ENCODE results near the gene NME7. TPM values are rescaled to one million over a fixed set of nuclear protein-coding genes. Genes with fewer than 3 reads are reported as not detected.

The NME7 gene
- total and polyA plus RNA-seq, 3 experiments from 2014 or later = 21.7 to 28.3 (median 25.3) TPM

DNA sequence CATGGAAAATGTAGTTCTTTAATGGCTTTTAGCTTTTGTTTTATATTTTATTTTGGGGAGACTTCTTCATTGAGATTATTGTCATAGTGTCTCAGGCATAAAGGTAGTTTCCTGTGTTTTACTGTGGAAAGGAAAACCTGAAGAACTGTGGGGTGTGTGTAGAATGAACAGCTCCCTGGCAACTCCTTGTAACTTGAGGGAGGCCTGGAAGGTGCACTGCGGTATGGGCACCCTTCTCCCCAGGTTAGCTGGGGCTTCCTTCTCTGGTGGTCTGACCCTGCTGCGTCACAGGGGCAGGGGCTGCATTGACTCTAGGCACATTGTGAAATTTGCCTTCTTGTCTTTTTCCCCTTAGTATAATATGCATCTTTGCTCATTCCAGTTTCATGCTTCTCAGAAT lies 259.4 kb downstream of the NME7 start:
- ChIA-PET POLR2A (no interaction called here), CTCF (interaction anchor here (1.0 to 2.1 kb wide), 2 partner anchors 241 to 765 kb away, joined by 3 to 7 read pairs; no protein-coding TSS in a partner anchor)
- peaks cover 30% of the 10 kb centered on the region for H3K4me1 ChIP-seq (ENCODE audit: insufficient read depth, low read length)
- Mint-ChIP-seq H3K4me1 (peaks cover 23 to 43% (median 38%) of the 10 kb centered on the region in 3 donors), H3K27ac (peak overlapping the region in 7 of 8 donors; percentile 11 to 59 (median 37)), H3K9me3 (no peaks in the 10 kb centered on the region), H3K36me3 (peaks cover 0 to 3% (median 2%) of the 10 kb centered on the region in 3 donors), H3K27me3 (peaks cover 0 to 3% of the 10 kb centered on the region in 2 donors), H3K4me3 (peak overlapping the region; percentile 39 to 91 (median 80))
- no peaks in the 10 kb centered on the region for H3K9me3 ChIP-seq (ENCODE audit: low read length)
- H3K27ac ChIP-seq (ENCODE audit: low read depth, low read length) = no peak overlapping the region
- no peak overlapping the region for H3K4me3 ChIP-seq (ENCODE audit: low read length)
- DNase-seq = no peak
- H3K36me3 ChIP-seq (ENCODE audit: insufficient read depth, low read length) = no peaks in the 10 kb centered on the region
- H3K27me3 ChIP-seq (ENCODE audit: insufficient read depth, low read length, poor library complexity, severe bottlenecking) = peaks cover 4% of the 10 kb centered on the region

DNA sequence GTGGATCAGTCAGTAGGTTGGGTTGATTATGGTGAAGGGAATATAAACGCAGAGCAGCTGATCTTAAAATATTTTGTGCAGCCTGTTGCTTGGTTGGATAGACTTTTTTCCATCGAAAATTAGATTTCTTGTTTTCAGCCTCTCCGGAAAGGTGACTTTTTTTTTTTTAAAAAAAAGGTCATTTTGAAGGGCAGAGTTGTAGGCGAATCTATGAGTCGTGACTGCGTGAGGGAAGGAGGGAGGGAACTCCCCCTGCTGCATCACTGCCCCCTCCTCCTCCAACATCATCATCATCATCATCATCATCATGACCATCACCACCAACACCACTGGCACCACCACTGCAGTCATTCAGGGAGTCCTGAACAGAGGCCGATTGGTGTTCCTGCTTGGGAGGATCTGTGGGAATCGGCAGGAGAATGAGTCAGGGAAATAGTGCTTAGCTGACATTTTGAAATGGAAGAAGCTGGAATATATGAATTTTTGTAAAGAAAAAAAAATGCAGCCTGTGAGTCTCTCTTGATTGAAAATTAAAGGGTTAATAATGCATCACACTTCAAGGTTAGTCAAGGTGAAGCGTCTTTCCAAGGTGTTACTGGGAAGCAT lies 259.9 kb downstream of the NME7 start:
- Histone ChIP-seq H3K4me3 (ENCODE audit: low read length) (peak overlapping the region; percentile 62), H3K27ac (ENCODE audit: low read depth, low read length) (no peak overlapping the region), H3K27me3 (ENCODE audit: insufficient read depth, low read length, poor library complexity, severe bottlenecking) (peaks cover 4% of the 10 kb centered on the region), H3K4me1 (ENCODE audit: insufficient read depth, low read length) (peaks cover 30% of the 10 kb centered on the region), H3K36me3 (ENCODE audit: insufficient read depth, low read length) (no peaks in the 10 kb centered on the region), H3K9me3 (ENCODE audit: low read length) (no peaks in the 10 kb centered on the region)
- Mint-ChIP-seq H3K27ac (peak overlapping the region in 7 of 8 donors; percentile 13 to 77 (median 48)), H3K36me3 (peaks cover 0 to 3% (median 2%) of the 10 kb centered on the region in 3 donors), H3K9me3 (no peaks in the 10 kb centered on the region), H3K4me3 (peak overlapping the region; percentile 71 to 95 (median 81)), H3K27me3 (peaks cover 0 to 3% of the 10 kb centered on the region in 2 donors), H3K4me1 (peaks cover 23 to 43% (median 38%) of the 10 kb centered on the region in 3 donors)
- DNase-seq = no peak
- ChIA-PET CTCF (interaction anchor here (2.1 kb wide), 1 partner anchor 765 kb away, joined by 7 read pairs; no protein-coding TSS in a partner anchor), POLR2A (no interaction called here)

DNA sequence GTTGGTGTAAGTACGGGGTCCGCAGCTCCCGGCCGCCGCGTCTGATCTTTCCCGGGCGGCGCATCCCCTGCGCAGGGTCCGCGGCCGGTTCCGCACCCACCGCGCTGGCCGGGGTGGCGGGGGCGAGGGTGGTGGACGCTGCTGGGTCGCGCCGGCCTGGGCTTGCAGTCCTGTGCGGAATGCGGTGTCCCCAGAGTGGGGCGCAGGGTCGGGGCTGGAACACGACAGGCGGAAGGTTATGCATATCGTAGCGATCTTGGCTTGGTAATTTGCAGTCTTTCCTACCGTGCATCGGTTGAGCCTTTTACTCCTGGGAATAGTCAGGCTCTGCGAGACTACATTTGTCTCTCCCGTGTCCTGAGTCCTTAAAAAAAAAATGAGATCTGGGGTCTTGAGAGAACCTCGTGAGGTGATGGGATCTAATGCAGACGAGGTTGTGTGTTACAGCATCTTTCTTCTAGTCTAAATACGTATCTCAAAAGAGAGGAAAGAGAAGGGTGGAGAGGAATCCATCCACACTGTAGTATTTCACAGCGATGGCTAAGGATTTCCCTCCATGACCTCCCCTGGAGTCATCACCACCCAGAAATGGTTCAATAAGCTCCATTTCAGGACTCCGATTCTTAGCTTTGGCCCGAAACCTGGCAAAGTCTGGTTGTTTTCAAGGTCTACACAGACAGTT lies 260.5 kb downstream of the NME7 start:
- no peaks in the 10 kb centered on the region for H3K9me3 ChIP-seq (ENCODE audit: low read length)
- H3K36me3 Mint-ChIP-seq = peaks cover 0 to 2% (median 1%) of the 10 kb centered on the region in 3 donors
- H3K27ac ChIP-seq (ENCODE audit: low read depth, low read length) = no peak overlapping the region
- no peaks in the 10 kb centered on the region for H3K36me3 ChIP-seq (ENCODE audit: insufficient read depth, low read length)
- CTCF ChIA-PET = interaction anchor here (0.8 to 2.1 kb wide), 2 partner anchors 18 to 764 kb away, joined by 4 to 7 read pairs; no protein-coding TSS in a partner anchor
- H3K27ac Mint-ChIP-seq = peak overlapping the region in 6 of 8 donors; percentile 2 to 77 (median 20)
- H3K4me1 Mint-ChIP-seq = peaks cover 23 to 43% (median 38%) of the 10 kb centered on the region in 3 donors
- H3K4me3 ChIP-seq (ENCODE audit: low read length) = peak overlapping the region; percentile 62
- H3K9me3 Mint-ChIP-seq = no peaks in the 10 kb centered on the region
- peaks cover 4% of the 10 kb centered on the region for H3K27me3 ChIP-seq (ENCODE audit: insufficient read depth, low read length, poor library complexity, severe bottlenecking)
- POLR2A ChIA-PET = no interaction called here
- H3K27me3 Mint-ChIP-seq = peaks cover 0 to 5% of the 10 kb centered on the region in 2 donors
- peaks cover 30% of the 10 kb centered on the region for H3K4me1 ChIP-seq (ENCODE audit: insufficient read depth, low read length)
- DNase-seq = peak in 1 of 5 donors; percentile 50
- H3K4me3 Mint-ChIP-seq = peak overlapping the region; percentile 71 to 95 (median 81)

DNA sequence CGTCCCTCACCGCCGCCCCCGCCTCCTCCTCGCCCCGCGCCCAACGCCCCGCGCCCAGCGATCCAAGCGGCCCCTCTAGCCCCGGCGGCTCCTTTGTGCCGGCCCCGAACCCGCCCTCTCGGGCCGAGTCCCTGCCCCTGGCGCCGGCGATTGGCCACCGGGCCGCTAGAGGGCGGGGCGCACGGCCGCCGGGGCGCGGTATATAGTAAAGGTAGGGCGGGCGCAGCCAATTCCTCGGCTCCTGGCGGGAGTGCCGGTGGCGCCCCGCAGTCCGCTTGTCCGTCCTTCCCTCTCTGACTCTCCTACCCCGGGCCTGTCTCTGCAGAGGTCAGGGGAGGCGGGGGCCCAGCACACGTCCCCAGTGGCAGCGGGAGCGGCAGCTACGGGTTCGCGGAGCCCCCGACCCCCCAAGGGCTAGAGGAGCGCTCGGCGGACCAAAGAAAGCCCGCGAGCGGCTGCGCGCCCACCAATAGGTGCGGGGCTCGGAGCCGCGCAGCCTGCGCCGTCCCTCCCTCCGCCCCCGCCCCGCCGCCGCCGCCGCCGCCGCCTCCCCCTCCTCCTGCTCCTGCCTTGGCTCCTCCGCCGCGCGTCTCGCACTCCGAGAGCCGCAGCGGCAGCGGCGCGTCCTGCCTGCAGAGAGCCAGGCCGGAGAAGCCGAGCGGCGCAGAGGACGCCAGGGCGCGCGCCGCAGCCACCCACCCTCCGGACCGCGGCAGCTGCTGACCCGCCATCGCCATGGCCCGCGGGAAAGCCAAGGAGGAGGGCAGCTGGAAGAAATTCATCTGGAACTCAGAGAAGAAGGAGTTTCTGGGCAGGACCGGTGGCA lies 261.3 kb downstream of the NME7 start, which contains the start of gene ATP1B1:
Gene ATP1B1 (plus strand): TSS at position 596 of the 826 bp plus-strand sequence. CDS start 140 bp downstream, at position 736.
- H3K4me1 Mint-ChIP-seq = peaks cover 23 to 43% (median 38%) of the 10 kb centered on the region in 3 donors
- peak within 1 kb of the TSS; percentile 2 to 85 (median 71) for H3K27ac Mint-ChIP-seq
- peak; percentile 75 to 85 (median 79) for DNase-seq
- H3K27me3 Mint-ChIP-seq = peaks cover 0 to 5% of the 10 kb centered on the region in 2 donors
- Histone ChIP-seq H3K36me3 (ENCODE audit: insufficient read depth, low read length) (no peaks in the 10 kb centered on the region), H3K4me3 (ENCODE audit: low read length) (peak within 1 kb of the TSS; percentile 62), H3K9me3 (ENCODE audit: low read length) (no peaks in the 10 kb centered on the region), H3K4me1 (ENCODE audit: insufficient read depth, low read length) (peaks cover 30% of the 10 kb centered on the region), H3K27ac (ENCODE audit: low read depth, low read length) (no peak within 1 kb of the TSS), H3K27me3 (ENCODE audit: insufficient read depth, low read length, poor library complexity, severe bottlenecking) (peaks cover 4% of the 10 kb centered on the region)
- H3K9me3 Mint-ChIP-seq = no peaks in the 10 kb centered on the region
- POLR2A ChIA-PET = no interaction called here
- peak within 1 kb of the TSS; percentile 76 to 95 (median 88) for H3K4me3 Mint-ChIP-seq
- H3K36me3 Mint-ChIP-seq = peaks cover 0 to 2% (median 0%) of the 10 kb centered on the region in 3 donors
- CTCF ChIA-PET = interaction anchor here (0.8 to 2.1 kb wide), 2 partner anchors 19 to 764 kb away, joined by 4 to 7 read pairs; no protein-coding TSS in a partner anchor

DNA sequence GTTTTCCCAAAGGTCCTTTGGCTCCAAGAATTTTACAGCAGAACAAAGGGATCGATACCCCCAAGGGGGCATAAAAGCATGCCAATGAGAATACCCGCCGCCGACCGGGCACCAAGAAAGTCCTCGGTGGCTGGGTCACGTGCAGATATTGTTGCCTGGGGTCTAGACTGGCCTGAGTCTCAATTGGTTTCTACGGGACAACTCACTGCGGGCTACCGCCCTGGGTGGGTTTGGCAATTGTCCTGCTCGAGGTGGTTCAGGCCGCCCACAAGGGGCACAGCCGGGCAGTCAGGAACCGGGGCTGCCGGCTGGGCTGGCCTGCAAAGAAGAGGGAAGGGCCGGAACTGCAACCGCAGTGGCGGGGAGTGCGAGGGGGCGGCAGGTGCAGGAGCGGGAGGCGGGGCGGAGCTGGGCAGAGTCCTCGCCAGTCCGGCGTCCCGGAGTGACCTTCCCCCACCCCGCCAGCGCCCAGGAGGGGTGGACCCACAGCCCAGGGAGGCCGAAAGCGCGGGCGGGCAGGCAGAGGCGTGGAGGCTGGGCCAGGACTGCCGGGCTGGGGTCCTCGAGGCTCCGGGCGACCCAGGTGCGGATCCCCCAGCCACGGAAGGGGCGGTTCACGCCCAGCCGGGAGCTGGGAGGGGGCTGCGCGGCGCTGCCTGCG lies 262.0 kb downstream of the NME7 start:
- peak overlapping the region in 6 of 7 donors; percentile 74 to 95 (median 80) for H3K4me3 Mint-ChIP-seq
- no peak overlapping the region for H3K27ac ChIP-seq (ENCODE audit: low read depth, low read length)
- no peaks in the 10 kb centered on the region for H3K9me3 ChIP-seq (ENCODE audit: low read length)
- H3K36me3 ChIP-seq (ENCODE audit: insufficient read depth, low read length) = no peaks in the 10 kb centered on the region
- peak in 3 of 5 donors; percentile 27 to 67 (median 46) for DNase-seq
- peaks cover 0 to 2% (median 0%) of the 10 kb centered on the region in 3 donors for H3K36me3 Mint-ChIP-seq
- peaks cover 30% of the 10 kb centered on the region for H3K4me1 ChIP-seq (ENCODE audit: insufficient read depth, low read length)
- ChIA-PET POLR2A (no interaction called here), CTCF (no interaction called here)
- H3K4me1 Mint-ChIP-seq = peaks cover 21 to 41% (median 38%) of the 10 kb centered on the region in 3 donors
- peak overlapping the region in 2 of 8 donors; percentile 11 to 52 for H3K27ac Mint-ChIP-seq
- H3K9me3 Mint-ChIP-seq = no peaks in the 10 kb centered on the region
- H3K27me3 ChIP-seq (ENCODE audit: insufficient read depth, low read length, poor library complexity, severe bottlenecking) = peaks cover 4% of the 10 kb centered on the region
- peaks cover 0 to 5% of the 10 kb centered on the region in 2 donors for H3K27me3 Mint-ChIP-seq
- H3K4me3 ChIP-seq (ENCODE audit: low read length) = peak overlapping the region; percentile 37

DNA sequence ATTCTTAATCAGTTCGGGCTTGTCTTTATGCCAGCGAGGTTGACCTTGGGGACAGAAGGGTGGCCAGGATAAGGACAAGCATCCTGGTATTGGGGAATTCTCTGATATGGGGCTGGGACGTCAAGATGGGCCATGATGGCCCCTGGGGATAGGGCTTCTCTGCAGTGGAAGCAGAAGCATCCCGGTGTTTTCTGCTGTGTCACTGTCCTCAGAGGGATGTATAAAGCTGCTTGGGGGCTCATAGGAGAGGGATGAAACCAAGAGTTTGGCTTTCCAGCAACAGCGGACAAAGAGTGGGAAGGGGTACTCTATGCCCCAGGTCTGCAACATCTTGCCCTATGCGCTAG lies 262.5 kb downstream of the NME7 start:
- peak overlapping the region in 6 of 7 donors; percentile 74 to 88 (median 78) for H3K4me3 Mint-ChIP-seq
- DNase-seq = no peak
- peaks cover 16 to 36% (median 34%) of the 10 kb centered on the region in 3 donors for H3K4me1 Mint-ChIP-seq
- H3K27ac Mint-ChIP-seq = peak overlapping the region in 2 of 8 donors; percentile 4 to 52
- peaks cover 0 to 2% (median 0%) of the 10 kb centered on the region in 3 donors for H3K36me3 Mint-ChIP-seq
- H3K27ac ChIP-seq (ENCODE audit: low read depth, low read length) = no peak overlapping the region
- no peaks in the 10 kb centered on the region for H3K9me3 Mint-ChIP-seq
- H3K4me3 ChIP-seq (ENCODE audit: low read length) = no peak overlapping the region
- H3K27me3 Mint-ChIP-seq = peaks cover 0 to 5% of the 10 kb centered on the region in 2 donors
- H3K9me3 ChIP-seq (ENCODE audit: low read length) = no peaks in the 10 kb centered on the region
- peaks cover 26% of the 10 kb centered on the region for H3K4me1 ChIP-seq (ENCODE audit: insufficient read depth, low read length)
- H3K27me3 ChIP-seq (ENCODE audit: insufficient read depth, low read length, poor library complexity, severe bottlenecking) = peaks cover 4% of the 10 kb centered on the region
- CTCF ChIA-PET = no interaction called here
- POLR2A ChIA-PET = no interaction called here
- no peaks in the 10 kb centered on the region for H3K36me3 ChIP-seq (ENCODE audit: insufficient read depth, low read length)

DNA sequence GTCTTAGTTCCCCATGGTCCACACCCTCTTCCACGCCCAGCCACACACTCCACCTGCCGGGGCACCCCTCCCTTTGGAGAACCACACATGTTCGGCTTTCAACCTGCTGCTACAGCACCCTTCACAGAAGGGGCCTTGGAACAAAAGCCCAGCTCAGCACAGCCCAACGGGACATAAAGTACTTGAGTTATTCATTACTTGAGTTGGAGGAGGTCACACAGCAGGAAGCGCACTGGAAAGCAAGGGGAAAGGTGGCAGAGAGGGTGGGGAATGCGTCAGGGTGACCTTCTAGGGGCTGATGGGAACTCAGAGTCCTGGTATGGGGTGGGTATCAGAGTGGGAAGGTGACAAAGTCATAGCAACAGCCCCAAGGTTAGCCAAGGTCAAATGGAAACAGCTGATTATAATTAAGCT lies 264.1 kb downstream of the NME7 start:
- Histone ChIP-seq H3K27me3 (ENCODE audit: insufficient read depth, low read length, poor library complexity, severe bottlenecking) (peaks cover 4% of the 10 kb centered on the region), H3K4me3 (ENCODE audit: low read length) (no peak overlapping the region), H3K27ac (ENCODE audit: low read depth, low read length) (no peak overlapping the region), H3K4me1 (ENCODE audit: insufficient read depth, low read length) (peaks cover 19% of the 10 kb centered on the region), H3K9me3 (ENCODE audit: low read length) (no peaks in the 10 kb centered on the region), H3K36me3 (ENCODE audit: insufficient read depth, low read length) (no peaks in the 10 kb centered on the region)
- H3K27me3 Mint-ChIP-seq = peaks cover 0 to 5% of the 10 kb centered on the region in 2 donors
- H3K4me1 Mint-ChIP-seq = peaks cover 7 to 25% (median 19%) of the 10 kb centered on the region in 3 donors
- peaks cover 0 to 2% (median 0%) of the 10 kb centered on the region in 3 donors for H3K36me3 Mint-ChIP-seq
- CTCF ChIA-PET = no interaction called here
- POLR2A ChIA-PET = no interaction called here
- H3K27ac Mint-ChIP-seq = no peak overlapping the region
- DNase-seq = no peak
- no peak overlapping the region for H3K4me3 Mint-ChIP-seq
- no peaks in the 10 kb centered on the region for H3K9me3 Mint-ChIP-seq

All from CD8-positive, alpha-beta memory T cell (primary cell).